B cell (primary cell): ENCODE data around the gene WDFY4. TPM values are rescaled to one million over a fixed set of nuclear protein-coding genes. Genes with fewer than 3 reads are reported as not detected.

ENCODE experiments used
- ATAC-seq: fragments of 200-7000 bp; cut with Tn5 transposase; one replicate; pipeline ENCODE4 v1.10.0; 2021; ENCODE audit warnings: low read depth, mild to moderate bottlenecking, moderate number of reproducible peaks, moderate library complexity
- CTCF ChIA-PET: fragments of 350-600 bp; sonication (Branson Sonifier 250); formaldehyde crosslinking; loops from one replicate; lab custom pipeline; 2021; ENCODE audit warnings: antibody characterized with exemption, inconsistent platforms; lab: Charles Lee
- POLR2A ChIA-PET: fragments of 350-600 bp; sonication (Branson Sonifier 250); formaldehyde crosslinking; loops from one replicate; lab custom pipeline; 2021; ENCODE audit warnings: antibody characterized with exemption; lab: Charles Lee
- DNase-seq: peaks from one replicate; pipeline ENCODE4 v3.0.0; 2013
- H2AFZ ChIP-seq: 2 replicates; pipeline ENCODE4 v1.6.1; 2012; ENCODE audit warnings: mild to moderate bottlenecking, low read depth, low read length; ENCODE audit not compliant: insufficient read depth, poor library complexity, severe bottlenecking
- H3K27ac ChIP-seq, 2 donors: 1 replicate in 1 of 2; 2 replicates in 1 of 2; pipeline ENCODE4 v1.5.1; 2012 to 2013; ENCODE audit warnings: low read length in 2 of 2, mild to moderate bottlenecking in 2 of 2, moderate library complexity in 1 of 2
- H3K27me3 ChIP-seq, 4 experiments: fragments of 200-600 bp in 1 of 4; sonication (generic) in 1 of 4; replicated peaks in 1 of 4; 1 replicate in 2 of 4; 2 replicates in 2 of 4; pipeline versions ENCODE4 v1.6.1 to v1.7.0; 2013 to 2016; ENCODE audit warnings: low read length in 3 of 4, mild to moderate bottlenecking in 2 of 4, mixed read lengths in 1 of 4, moderate library complexity in 1 of 4; ENCODE audit not compliant: insufficient read depth in 4 of 4, control insufficient read depth in 3 of 4; ENCODE audit errors: control extremely low read depth in 1 of 4
- H3K36me3 ChIP-seq, 2 experiments: replicated peaks in 1 of 2; 1 replicate in 1 of 2; 2 replicates in 1 of 2; pipeline versions ENCODE4 v1.6.1 to v1.7.1; 2013; ENCODE audit warnings: low read length in 1 of 2; ENCODE audit not compliant: insufficient read depth in 2 of 2, control insufficient read depth in 1 of 2; ENCODE audit errors: control extremely low read depth in 1 of 2, extremely low read depth in 1 of 2
- H3K4me1 ChIP-seq, 2 donors: fragments of 200-600 bp in 1 of 2; sonication (generic) in 1 of 2; 1 replicate in 1 of 2; 2 replicates in 1 of 2; pipeline versions ENCODE4 v1.5.1 to v1.6.1; 2013 to 2017; ENCODE audit warnings: low read length in 2 of 2; ENCODE audit not compliant: control insufficient read depth in 2 of 2, insufficient read depth in 2 of 2
- H3K4me2 ChIP-seq: replicated peaks from 2 replicates; pipeline ENCODE3; 2012; ENCODE audit warnings: mild to moderate bottlenecking, low read depth, low read length; ENCODE audit not compliant: poor library complexity, severe bottlenecking
- H3K4me3 ChIP-seq, 5 experiments: fragments of 200-600 bp in 1 of 5; sonication (generic) in 1 of 5; 1 replicate in 3 of 5; 2 replicates in 2 of 5; pipeline versions ENCODE4 v1.5.1 to v1.7.0; 2011 to 2016; ENCODE audit warnings: low read length in 4 of 5, mild to moderate bottlenecking in 4 of 5, low read depth in 2 of 5, control low read depth in 1 of 5, moderate library complexity in 1 of 5; ENCODE audit not compliant: insufficient read depth in 1 of 5; ENCODE audit errors: control extremely low read depth in 1 of 5, extremely low read depth in 1 of 5
- H3K79me2 ChIP-seq: fragments of 200-600 bp; sonication (generic); one replicate; pipeline ENCODE4 v1.6.0; 2016; ENCODE audit warnings: low read length; ENCODE audit not compliant: control insufficient read depth, insufficient read depth
- H3K9ac ChIP-seq: fragments of 200-600 bp; sonication (generic); 2 replicates; pipeline ENCODE4 v1.6.1; 2017; ENCODE audit warnings: mild to moderate bottlenecking, low read length, moderate library complexity
- H3K9me3 ChIP-seq, 3 donors: one replicate each; pipeline versions ENCODE4 v1.6.1 to v1.7.1; 2013; ENCODE audit warnings: low read length in 2 of 3; ENCODE audit not compliant: control insufficient read depth in 2 of 3, insufficient read depth in 1 of 3; ENCODE audit errors: control extremely low read depth in 1 of 3
- H4K20me1 ChIP-seq: 2 replicates; pipeline ENCODE4 v1.6.0; 2012; ENCODE audit warnings: mild to moderate bottlenecking, low read length; ENCODE audit not compliant: insufficient read depth, control insufficient read depth, poor library complexity, severe bottlenecking
- H3K27ac Mint-ChIP-seq: one replicate; pipeline ENCODE4 v1.8.0; 2021; ENCODE audit warnings: mixed read lengths
- H3K27me3 Mint-ChIP-seq: one replicate; pipeline ENCODE4 v1.8.0; 2021; ENCODE audit warnings: mixed read lengths
- H3K4me1 Mint-ChIP-seq: one replicate; pipeline ENCODE4 v1.8.0; 2021; ENCODE audit warnings: mixed read lengths
- H3K4me3 Mint-ChIP-seq: one replicate; pipeline ENCODE4 v1.8.0; 2021; ENCODE audit warnings: mixed read lengths
- H3K9me3 Mint-ChIP-seq: one replicate; pipeline ENCODE4 v1.8.0; 2022; ENCODE audit warnings: mixed read lengths; ENCODE audit not compliant: insufficient read depth
- CTCF ChIP-seq: fragments of 200-600 bp; IDR thresholded peaks from one replicate; pipeline ENCODE4 v1.8.0; 2022; ENCODE audit warnings: antibody characterized with exemption, mild to moderate bottlenecking
- EZH2 ChIP-seq: IDR thresholded peaks from 2 replicates; pipeline ENCODE4 v1.6.1; 2012; ENCODE audit warnings: borderline replicate concordance, low read depth, mild to moderate bottlenecking, moderate library complexity, low read length; ENCODE audit not compliant: insufficient read depth, poor library complexity, severe bottlenecking
- WGBS: methylation state at CpG from one replicate; pipeline ENCODE4 v1.1.5; 2013; ENCODE audit warnings: missing lambda C conversion rate; ENCODE audit not compliant: insufficient coverage; 5-methylcytosine and 5-hydroxymethylcytosine counted together
- intact Hi-C: fragments of 100-400 bp; cut with micrococcal nuclease; formaldehyde crosslinking; loops from one replicate; pipeline ENCODE4 v1.10.0; 2022
- polyA plus RNA-seq: library from polyadenylated mRNA; depleted of rRNA; stranded (reverse); fragments of >200 nt; gene quantifications from 2 replicates; pipeline ENCODE4 v1.2.3, GENCODE V29; 2012
- total RNA-seq, 2 donors: library from RNA; stranded (reverse); fragments of 120-200 nt in 1 of 2; gene quantifications; 1 replicate in 1 of 2; 2 replicates in 1 of 2; pipeline versions ENCODE4 v1.2.3 to v1.2.4, GENCODE V29; 2013 to 2022

The WDFY4 gene
- total and polyA plus RNA-seq, 2 donors (not counting 1 experiment from before 2014, with no cell fraction given), result 262 to 560 TPM

GRCh38 chr10:48777110-48777509, 92.4 kb downstream of the WDFY4 start:
- peaks cover 56% of the 10 kb centered on the region for H3K79me2 ChIP-seq
- peaks cover 2% of the 10 kb centered on the region for H3K4me1 Mint-ChIP-seq
- CTCF ChIA-PET, result interaction anchor here (0.7 to 1.1 kb wide), 3 partner anchors 75 to 121 kb away, joined by 3 to 4 read pairs (median 4); no protein-coding TSS in a partner anchor
- no peak overlapping the region for H3K27ac ChIP-seq
- H3K36me3 ChIP-seq, result peaks cover under 1 to 93% of the 10 kb centered on the region in 2 experiments
- H3K9me3 Mint-ChIP-seq, result peaks cover 2% of the 10 kb centered on the region
- POLR2A ChIA-PET, result no interaction called here
- no peak overlapping the region for H3K4me3 ChIP-seq
- H3K4me3 Mint-ChIP-seq, result no peak overlapping the region
- no peak overlapping the region for H2AFZ ChIP-seq
- no peaks in the 10 kb centered on the region for H3K4me1 ChIP-seq
- TF ChIP-seq CTCF (no peak), EZH2 (no peak)
- no peak overlapping the region for H3K27ac Mint-ChIP-seq
- H3K4me2 ChIP-seq, result no peak overlapping the region
- DNase-seq, result no peak
- no peaks in the 10 kb centered on the region for H3K27me3 ChIP-seq
- 100% methylated on average over 3 of the region's 3 CpGs for WGBS
- H3K9ac ChIP-seq, result no peak overlapping the region
- no peak for ATAC-seq
- peaks cover 0 to 2% (median 1%) of the 10 kb centered on the region in 3 donors for H3K9me3 ChIP-seq
- intact Hi-C loops, result no loop called here
- no peaks in the 10 kb centered on the region for H3K27me3 Mint-ChIP-seq
- H4K20me1 ChIP-seq, result peaks cover 88% of the 10 kb centered on the region

- intact Hi-C loops, result no loop called here
- H3K27me3 Mint-ChIP-seq, result no peaks in the 10 kb centered on the region
- ChIA-PET POLR2A (no interaction called here), CTCF (interaction anchor here (1.1 kb wide), 1 partner anchor 122 kb away, joined by 4 read pairs; no protein-coding TSS in a partner anchor)
- Histone ChIP-seq H3K9me3 (no peaks in the 10 kb centered on the region), H3K4me3 (no peak overlapping the region), H3K27me3 (no peaks in the 10 kb centered on the region), H3K79me2 (peaks cover 50% of the 10 kb centered on the region), H2AFZ (no peak overlapping the region), H3K36me3 (peaks cover 0 to 93% of the 10 kb centered on the region in 2 experiments), H3K27ac (no peak overlapping the region), H4K20me1 (peaks cover 90% of the 10 kb centered on the region), H3K9ac (no peak overlapping the region), H3K4me1 (no peaks in the 10 kb centered on the region), H3K4me2 (no peak overlapping the region)
- DNase-seq, result no peak
- no peak for TF ChIP-seq EZH2
- no peak for TF ChIP-seq CTCF
- H3K4me3 Mint-ChIP-seq, result no peak overlapping the region
- ATAC-seq, result no peak
- 96% methylated on average over 11 of the region's 12 CpGs for WGBS
- H3K27ac Mint-ChIP-seq, result no peak overlapping the region
- no peaks in the 10 kb centered on the region for H3K9me3 Mint-ChIP-seq
- H3K4me1 Mint-ChIP-seq, result no peaks in the 10 kb centered on the region
These were observed 93.7 kb downstream of the WDFY4 start for GRCh38 chr10:48778193-48778857.
